NOMO-1 treated with DMSO at 0.1 percent for 48 hours (cell line): ENCODE measurements around the gene NEK3.
"Not testable (repeated sequence)": the region's sequence is repeated elsewhere in the genome, so short reads cannot be mapped to it uniquely, and the experiment has no call there.

Source experiments
- DNase-seq: peaks from one replicate; lab custom pipeline; 2025; ENCODE audit not compliant: unreplicated experiment; lab: John Stamatoyannopoulos, UW

The NEK3 gene

DNA sequence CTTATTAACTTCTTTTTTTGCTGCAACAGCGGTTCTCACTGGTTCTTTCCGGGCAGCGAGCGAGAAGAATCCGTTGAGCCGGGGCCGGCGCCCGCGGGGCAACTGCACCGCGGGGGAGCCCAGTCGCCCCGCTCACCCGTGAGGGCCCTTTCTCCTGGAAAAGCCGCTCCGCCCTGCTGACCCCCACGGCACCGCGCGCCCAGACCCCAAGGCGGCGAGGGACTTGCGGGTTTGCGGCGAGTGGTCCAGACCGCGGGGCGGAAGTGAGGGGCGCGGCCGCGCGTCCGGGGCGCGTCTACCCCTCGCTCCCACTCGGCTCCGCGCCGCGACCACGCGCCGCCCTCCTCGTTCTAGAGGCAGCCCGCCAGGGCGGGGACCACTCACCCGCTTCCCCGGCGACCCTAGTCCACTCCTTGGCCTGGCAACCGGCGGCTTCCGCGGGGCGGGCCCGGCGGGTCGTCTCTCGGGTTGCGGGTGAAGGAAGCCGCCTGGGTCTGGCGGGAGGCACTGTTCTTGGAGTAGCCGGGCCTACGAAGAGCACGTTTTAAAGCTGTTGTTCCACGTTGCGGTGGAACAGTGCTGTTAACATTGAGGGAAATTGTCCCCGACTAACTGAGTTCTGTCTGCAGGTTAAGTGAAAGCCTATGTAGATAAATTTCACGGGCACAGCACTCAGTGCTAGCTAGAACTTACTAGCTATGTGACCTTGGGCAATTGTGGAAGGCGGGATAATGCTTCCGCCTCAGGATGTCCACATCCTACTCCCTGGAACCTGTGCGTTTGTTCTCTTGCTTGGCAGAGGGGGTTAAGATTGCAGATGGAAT, at the start of gene NEK3:
NEK3 (minus strand) TSS at position 439 of the 824 bp plus-strand sequence. CDS start 3,406 bp downstream, outside the sequence.
- DNase-seq, result peak; percentile 64

DNA sequence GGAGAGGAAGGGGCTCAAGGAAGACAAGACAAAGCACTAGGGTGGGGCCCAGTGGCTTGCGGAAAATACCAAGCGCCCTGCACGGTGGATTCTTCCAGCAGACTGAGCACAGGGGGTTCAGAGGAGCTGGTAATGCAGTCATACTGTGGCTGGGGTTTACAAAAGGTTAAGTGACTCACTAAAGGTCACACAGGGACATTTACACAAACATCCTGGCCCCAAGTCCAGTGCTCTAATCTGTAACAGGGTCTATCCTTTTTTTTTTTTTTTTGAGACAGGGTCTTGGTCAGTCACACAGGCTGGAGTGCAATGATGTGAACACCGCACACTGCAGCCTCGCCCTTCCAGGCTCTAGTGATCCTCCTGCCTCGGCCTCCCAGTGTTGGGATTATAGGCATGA, 49.0 kb upstream of the NEK3 start:
- not testable (repeated sequence) for DNase-seq

DNA sequence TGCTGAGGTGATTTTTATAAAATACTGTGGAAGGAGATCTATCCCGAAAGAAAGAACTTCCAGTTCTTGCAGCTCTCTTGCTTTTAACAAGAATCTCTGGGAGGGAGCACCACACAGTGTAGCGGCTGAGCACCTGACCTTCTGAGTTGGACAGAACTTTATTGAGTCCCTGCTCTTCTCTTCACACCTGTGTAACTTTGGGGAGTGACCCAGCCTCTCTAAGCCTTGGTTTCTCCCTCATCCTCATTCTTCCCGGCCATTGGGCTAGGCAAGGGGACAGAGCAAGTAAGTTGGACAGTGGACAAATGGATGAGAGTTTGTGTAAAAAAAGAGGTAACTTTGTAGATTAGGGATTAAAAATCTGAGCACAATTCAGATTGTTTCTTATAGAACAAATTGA, 48.5 kb upstream of the NEK3 start:
- not testable (repeated sequence) for DNase-seq

DNA sequence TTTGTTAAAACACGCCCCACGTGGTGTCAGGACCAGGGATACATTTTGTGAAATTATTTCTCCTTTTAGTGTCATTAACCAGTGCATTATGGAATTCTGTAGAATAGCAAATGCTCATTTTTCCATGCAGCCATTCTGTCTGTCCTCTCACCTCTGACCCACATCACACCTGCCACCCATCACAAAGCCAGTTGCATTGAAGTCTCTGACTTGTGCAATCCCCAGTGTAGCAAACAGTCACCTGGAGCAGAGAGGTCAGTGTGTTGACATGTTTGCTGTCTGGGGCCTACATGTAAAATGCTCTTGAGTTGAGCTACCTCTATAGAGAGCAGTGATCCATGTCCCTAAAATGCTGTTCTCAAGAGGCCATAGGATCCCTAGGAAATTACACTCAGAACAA, 47.9 kb upstream of the NEK3 start:
- not testable (repeated sequence) for DNase-seq

DNA sequence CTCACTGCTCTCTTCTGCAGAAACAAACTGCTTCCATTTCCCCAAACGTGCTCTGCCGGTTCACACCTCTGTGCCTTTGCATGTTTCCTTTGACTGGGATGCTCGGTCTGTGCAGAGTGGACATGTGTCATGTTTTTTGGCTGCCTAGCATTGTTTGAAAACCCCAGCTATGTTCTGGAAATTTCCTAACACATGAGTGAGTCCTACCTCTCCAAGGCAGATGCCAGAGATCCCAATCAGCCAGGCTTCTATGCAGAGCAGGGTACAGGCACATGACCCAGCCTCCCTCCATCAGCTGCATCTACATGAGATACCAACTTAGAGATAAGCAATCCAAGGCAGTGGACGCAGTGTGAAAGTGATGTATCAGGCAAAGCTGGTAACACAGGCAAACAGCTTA, 45.1 kb upstream of the NEK3 start:
- DNase-seq, result not testable (repeated sequence)

GRCh38 chr13:52203864-52204263, 44.5 kb upstream of the NEK3 start:
- DNase-seq, result peak; percentile 82

DNA sequence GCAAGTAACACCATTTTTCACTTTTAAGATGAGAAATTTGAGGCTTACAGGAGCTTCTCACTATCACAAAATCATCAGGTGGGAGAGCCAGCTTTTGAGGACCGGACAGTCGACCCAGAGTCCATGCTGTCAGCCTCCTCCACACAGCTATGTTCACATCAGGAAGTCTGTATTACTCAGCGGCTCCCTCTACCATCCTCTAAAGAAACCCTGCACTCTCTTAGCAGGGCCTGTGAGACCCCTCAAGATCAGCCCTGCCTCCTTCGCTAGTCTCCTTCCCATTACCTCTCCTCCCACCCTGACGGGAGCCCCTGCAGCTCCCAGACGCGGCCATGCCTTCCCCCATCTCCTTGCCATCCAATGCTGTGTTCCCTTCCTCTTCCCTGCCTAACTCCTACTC, 43.1 kb upstream of the NEK3 start:
- DNase-seq, result not testable (repeated sequence)

- DNase-seq, result peak; percentile 46
These were observed 42.2 kb upstream of the NEK3 start for GRCh38 chr13:52201439-52202193.

- no peak for DNase-seq
These were observed 36.0 kb upstream of the NEK3 start for GRCh38 chr13:52195401-52195837.

- peak; percentile 77 for DNase-seq
These were observed 34.9 kb upstream of the NEK3 start for GRCh38 chr13:52194184-52194868.

GRCh38 chr13:52193587-52194183, 34.3 kb upstream of the NEK3 start:
- not testable (repeated sequence) for DNase-seq

- DNase-seq, result not testable (repeated sequence)
These were observed 28.2 kb upstream of the NEK3 start for GRCh38 chr13:52187424-52188187.

DNA sequence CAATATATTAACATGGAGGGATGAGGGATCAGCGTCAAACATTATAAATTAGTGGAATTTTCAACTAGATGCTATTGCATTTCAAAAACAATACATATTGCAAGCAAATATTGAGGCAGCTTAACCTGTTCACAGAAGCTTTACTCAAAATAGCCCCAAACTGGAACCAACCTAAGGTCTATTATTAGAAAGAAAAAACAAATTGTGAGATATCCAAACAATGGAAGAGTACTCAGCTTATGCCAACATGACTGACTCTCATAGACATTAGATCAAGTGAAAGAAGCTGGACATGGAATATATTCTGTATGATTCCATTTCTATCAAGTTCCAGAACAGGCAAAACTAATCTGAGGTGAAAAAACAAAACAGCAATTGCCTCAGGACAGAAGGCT, 27.6 kb upstream of the NEK3 start:
- no peak for DNase-seq

DNA sequence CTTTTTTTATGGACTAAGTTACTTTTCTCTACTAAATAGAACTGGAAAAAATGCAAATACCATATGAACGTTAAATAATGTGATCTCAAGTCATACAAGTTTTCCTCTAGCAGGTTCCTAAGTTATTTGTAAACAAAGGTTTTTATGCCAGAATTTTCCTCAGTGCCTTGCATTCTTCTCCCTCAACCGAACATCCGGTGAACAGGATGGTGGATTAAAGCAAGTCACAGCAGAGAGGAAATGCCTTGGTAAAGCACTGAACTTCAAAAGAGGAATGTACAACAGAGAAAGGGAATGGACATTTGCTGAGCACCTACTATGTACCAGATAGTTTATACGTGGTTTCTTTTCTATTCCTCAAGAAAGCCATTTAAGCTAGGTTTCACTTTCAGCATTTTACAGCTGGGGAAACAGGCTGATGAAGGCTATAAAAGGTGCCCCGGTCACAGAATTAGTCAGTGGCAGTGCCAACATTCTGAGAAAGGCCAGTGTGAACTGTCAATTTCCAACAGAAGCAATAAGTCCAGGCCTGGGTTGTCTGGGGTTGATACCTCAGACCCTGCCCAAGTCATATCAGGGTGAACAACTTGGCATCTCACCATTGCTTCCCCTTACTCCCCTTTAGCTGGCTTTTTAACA, 22.0 kb upstream of the NEK3 start:
- DNase-seq, result not testable (repeated sequence)

- no peak for DNase-seq
These were observed 20.5 kb upstream of the NEK3 start for GRCh38 chr13:52179925-52180324.

- DNase-seq, result no peak
These were observed 17.9 kb upstream of the NEK3 start for GRCh38 chr13:52177276-52177675.

DNA sequence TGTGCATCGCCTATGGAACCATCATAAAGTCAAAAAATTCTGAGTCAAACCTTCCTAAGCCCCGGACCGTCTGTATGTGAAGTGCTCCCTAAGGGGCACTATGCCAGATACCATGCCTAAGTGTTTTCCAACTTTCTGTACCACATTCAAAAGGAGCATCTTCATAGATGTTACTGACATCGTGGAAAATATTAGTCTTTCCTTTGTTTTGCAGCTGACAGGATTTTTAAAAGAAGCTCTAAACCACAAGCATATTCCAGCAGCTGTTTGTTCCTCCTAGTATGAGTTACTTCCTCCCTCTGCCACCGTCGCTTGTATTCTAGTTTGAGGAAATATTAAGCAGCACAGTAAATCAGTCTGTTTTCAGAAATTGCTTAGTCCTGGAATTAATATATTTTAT, 14.6 kb upstream of the NEK3 start:
- peak; percentile 71 for DNase-seq

DNA sequence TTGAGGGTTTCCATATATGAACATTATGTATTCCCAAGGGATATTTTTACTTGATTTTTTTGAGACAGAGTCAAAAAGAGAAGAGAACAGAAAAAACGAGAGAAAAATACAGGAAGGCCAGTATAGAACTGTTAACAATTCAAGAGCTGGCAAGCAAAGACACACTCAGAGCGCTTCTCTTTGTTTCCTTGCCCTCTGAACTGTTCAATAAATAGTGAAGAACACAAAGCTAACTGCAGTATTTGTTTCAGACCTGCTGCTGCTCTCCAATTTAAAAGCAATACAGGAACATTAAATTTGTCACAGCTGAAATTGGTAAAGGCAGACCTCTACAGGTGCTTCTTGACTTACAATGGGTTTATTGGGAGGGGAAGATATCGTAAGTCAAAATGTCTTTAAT, 14.0 kb upstream of the NEK3 start:
- DNase-seq, result no peak

DNA sequence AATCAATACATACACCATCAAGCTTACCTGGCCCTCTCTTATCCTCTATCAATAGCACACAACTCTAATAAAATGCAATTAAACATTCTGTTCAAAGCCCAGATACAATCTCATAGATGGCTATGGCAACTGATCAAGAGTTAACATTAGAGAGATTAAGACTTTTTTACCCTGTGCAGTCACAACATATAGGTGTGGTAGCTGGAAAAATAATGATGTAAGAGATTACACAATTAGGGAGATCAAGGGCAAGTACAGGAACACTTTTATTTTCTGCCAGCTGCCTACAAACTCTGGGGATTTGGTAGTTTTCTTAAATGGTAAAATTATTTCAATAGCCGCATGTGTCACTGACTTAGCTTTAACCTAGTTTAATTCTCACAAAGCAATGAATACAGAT, 12.3 kb upstream of the NEK3 start:
- DNase-seq, result not testable (repeated sequence)
